OCI-LY7 (cell line): Measurements from ENCODE around the gene SLCO4A1.

Source experiments
- EZH2phosphoT487 ChIP-seq: fragments of 200-600 bp; sonication (generic); IDR thresholded peaks from 2 replicates; pipeline ENCODE4 v1.6.1; 2018; ENCODE audit warnings: low read depth, borderline replicate concordance, mild to moderate bottlenecking, mixed run types, antibody characterized with exemption, low read length, moderate library complexity, mixed read lengths
- TF ChIP-seq, protein P1 (sequence below): fragments of 200-600 bp; sonication (generic); conservative IDR thresholded peaks from 2 replicates; pipeline ENCODE4 v1.5.1; 2014; ENCODE audit warnings: mild to moderate bottlenecking, antibody characterized with exemption, low read length, moderate library complexity, mixed read lengths

DNA sequence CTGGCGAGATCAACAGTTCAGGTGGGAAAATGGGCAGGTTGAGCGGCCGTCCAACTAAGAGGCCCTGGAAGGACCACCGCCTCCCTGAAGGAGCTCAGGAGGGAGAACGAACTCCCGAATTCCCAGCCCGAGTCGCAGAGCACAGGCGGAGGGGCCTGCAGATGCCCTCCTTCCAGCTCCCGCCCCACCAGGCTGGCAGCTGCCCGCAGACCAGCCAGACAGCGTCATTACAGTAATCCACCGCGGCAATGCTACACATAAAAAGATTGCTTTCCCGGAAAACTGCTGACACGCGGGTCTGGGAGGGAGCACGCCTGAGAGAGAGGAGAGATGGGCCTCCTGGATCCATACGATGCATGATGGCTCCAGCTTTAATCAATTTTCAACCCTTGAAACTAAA lies 30.5 kb upstream of the SLCO4A1 start:
- TF ChIP-seq, protein P1, sequence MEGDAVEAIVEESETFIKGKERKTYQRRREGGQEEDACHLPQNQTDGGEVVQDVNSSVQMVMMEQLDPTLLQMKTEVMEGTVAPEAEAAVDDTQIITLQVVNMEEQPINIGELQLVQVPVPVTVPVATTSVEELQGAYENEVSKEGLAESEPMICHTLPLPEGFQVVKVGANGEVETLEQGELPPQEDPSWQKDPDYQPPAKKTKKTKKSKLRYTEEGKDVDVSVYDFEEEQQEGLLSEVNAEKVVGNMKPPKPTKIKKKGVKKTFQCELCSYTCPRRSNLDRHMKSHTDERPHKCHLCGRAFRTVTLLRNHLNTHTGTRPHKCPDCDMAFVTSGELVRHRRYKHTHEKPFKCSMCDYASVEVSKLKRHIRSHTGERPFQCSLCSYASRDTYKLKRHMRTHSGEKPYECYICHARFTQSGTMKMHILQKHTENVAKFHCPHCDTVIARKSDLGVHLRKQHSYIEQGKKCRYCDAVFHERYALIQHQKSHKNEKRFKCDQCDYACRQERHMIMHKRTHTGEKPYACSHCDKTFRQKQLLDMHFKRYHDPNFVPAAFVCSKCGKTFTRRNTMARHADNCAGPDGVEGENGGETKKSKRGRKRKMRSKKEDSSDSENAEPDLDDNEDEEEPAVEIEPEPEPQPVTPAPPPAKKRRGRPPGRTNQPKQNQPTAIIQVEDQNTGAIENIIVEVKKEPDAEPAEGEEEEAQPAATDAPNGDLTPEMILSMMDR, result no peak
- no peak for TF ChIP-seq EZH2phosphoT487
